GM13977 (cell line): ENCODE measurements around the gene RIMS4.
A peak's percentile ranks its signal among the peaks of the same experiment; 100 is the strongest.

Experiments used
- DNase-seq: peaks from one replicate; pipeline ENCODE4 v3.0.0; 2012; ENCODE audit warnings: low spot score
- in situ Hi-C: fragments of 300-500 bp; cut with MboI; formaldehyde crosslinking; loops from one replicate; pipeline ENCODE4 v1.12.0; 2022; ENCODE audit warnings: low sequenced_read_pairs, low pct_unique_long_range_greater_than_20kb, mixed read lengths, inconsistent platforms; ENCODE audit not compliant: unreplicated experiment
- TF ChIP-seq, protein P1 (sequence below): IDR thresholded peaks from 2 replicates; pipeline ENCODE4 v1.5.1; 2012; ENCODE audit warnings: mild to moderate bottlenecking, control low read depth; ENCODE audit not compliant: insufficient read depth; ENCODE audit errors: extremely low read depth, missing control alignments

RIMS4 gene

DNA sequence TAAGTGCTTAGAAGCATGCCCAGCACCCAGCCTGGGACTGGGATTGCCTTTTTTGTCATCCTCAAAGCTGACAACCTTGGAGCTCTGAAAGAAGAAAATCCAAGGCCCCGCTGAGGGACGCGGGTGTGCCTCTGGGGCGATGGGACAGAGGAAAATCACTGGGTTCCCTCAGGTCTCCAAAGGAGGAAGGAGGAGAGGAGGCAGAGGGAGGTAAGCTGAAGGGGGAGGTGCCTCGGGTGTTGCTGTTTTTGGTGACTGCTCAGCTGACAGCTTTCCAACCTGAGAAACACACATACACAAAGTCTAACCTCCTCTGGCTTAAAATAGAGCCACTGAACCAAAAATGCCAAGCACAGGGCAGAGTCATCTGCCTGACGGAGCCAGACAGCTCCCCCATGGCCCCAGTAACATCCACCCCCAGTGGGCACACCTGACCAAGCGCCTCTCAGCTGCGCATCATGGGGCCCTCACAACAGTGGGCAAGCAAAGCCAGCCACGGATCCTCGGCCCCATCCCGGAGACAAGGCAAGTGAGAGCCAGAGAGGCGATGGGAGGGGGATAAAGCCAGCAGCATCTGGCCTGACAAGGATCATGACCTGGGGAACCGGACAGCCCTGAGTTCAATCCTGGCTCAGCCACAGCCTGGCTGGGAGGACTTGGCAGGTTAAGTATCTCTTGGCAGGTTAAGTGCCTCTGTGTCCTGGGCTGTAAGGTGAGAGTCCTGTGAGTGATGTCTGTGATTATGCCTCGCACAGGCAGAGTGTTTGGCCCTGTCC, 67.9 kb downstream of the RIMS4 start:
- in situ Hi-C loops, result no loop called here
- no peak for DNase-seq
- TF ChIP-seq, protein P1, sequence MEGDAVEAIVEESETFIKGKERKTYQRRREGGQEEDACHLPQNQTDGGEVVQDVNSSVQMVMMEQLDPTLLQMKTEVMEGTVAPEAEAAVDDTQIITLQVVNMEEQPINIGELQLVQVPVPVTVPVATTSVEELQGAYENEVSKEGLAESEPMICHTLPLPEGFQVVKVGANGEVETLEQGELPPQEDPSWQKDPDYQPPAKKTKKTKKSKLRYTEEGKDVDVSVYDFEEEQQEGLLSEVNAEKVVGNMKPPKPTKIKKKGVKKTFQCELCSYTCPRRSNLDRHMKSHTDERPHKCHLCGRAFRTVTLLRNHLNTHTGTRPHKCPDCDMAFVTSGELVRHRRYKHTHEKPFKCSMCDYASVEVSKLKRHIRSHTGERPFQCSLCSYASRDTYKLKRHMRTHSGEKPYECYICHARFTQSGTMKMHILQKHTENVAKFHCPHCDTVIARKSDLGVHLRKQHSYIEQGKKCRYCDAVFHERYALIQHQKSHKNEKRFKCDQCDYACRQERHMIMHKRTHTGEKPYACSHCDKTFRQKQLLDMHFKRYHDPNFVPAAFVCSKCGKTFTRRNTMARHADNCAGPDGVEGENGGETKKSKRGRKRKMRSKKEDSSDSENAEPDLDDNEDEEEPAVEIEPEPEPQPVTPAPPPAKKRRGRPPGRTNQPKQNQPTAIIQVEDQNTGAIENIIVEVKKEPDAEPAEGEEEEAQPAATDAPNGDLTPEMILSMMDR, result no peak

DNA sequence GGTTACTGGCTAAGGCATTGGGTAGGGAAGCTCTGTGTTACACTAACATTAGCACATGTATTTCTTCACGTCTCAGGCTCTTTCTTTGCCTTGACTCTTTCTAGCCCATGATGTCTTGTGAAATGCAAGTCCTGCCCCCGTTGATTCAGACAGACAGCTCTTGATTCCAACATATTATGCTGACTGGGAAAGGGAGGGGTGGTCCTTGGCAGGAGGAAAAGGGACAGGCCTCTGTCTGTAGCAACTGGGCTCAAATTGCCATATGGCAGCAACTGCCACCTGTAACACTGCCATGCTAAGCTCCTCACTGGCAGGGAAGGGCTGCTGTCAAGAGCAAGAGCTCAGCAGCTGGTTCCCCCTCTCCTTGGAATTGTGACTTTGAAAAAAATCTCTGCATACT, 70.4 kb downstream of the RIMS4 start:
- in situ Hi-C loops, result loop anchor here (5.0 kb wide), 1 partner anchor 53 kb away; no protein-coding TSS in a partner anchor
- no peak for DNase-seq
- TF ChIP-seq, protein P1, result no peak

DNA sequence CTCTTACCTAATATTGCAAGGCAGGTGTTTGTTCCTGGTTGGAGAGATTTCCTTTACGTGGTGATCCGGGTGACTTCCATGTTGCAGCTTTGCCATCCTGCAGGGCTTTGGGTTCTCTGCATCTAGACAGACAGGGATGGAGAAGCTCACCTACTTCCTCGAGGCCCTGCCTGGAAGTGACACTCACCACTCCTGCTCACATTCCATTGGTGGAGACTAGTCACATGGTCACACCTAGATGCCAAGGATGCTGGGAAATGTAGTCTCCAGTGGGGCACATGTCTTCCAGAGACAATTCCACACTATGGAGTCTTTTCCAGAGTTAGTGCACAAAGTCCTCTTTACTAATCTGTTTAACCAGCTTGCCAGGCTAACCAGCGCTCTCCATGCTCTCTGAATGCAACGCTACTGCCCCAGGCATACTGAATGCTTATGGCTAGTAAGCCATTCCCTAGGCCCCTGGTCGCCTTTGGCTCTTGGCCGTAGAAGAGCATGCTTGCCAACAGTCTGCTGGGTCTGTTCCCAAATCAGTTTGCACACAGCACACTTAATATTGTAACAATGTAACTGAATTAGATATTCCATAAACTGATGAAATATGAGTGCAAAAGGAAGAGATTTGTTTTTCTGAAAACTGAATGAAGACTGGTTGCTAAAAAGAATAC, 71.4 kb downstream of the RIMS4 start:
- peak; percentile 82 for DNase-seq
- in situ Hi-C loops, result loop anchor here (5.0 kb wide), 1 partner anchor 52 kb away; no protein-coding TSS in a partner anchor
- TF ChIP-seq, protein P1, result no peak

DNA sequence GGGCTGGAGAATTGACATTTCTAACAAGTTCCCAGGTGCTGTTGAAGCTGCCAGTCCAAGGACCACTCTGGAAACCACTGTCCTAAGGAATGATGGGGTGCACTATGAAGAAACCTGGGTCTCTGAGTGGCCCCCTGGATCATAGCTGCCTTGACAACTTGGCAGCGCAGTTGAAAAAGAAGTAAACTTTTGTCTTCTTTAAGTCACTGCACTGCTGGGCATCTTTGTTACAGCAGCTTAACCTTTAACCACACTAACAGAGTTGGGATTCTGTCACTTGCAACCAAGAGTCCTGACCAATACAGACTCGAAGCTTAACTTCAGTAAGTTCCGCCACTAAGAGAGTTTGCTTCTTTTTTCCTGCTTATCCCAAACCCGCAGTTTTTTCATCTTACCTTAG, 73.2 kb downstream of the RIMS4 start:
- DNase-seq, result no peak
- in situ Hi-C loops, result loop anchor here (5.0 kb wide), 1 partner anchor 50 kb away; no protein-coding TSS in a partner anchor
- TF ChIP-seq, protein P1, result no peak

DNA sequence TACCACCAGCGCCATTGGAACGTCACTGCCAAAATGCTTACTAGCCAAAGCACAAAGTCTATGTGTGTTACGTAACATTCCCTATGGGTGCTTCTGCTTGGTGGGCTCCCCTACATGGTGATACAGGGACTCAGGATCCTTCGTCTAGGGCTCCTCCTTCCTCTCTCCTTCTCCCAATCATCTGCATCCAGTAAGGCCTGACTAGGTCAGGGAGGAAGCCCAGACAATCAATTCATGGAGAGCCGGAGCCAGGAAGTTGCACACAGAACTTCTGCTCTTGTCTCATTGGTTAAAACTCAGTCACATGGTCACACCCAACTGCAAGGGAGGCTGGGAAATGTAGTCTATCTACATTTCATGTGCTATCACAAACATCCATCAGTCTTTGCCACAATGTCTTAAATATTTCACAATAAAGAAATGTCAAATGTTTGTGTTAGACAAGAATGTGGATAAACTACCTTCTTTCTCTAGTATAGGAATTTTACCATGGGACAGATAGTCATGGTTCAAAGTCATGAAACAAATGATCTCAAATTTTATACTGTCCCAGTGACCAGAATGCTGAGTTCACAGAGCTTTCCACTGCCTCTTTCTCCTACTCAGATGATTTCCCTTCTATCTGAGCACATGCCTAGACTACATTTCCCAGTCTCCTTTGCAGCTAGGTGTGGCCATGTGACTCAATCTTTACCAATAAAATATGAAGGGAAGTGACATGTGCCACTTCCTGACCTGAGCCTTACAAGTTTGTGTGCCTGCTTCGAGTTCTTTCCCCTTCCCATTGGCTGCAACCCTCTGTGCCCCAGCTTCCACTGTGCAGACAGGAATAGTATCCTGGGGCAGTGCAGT, 74.0 kb downstream of the RIMS4 start:
- TF ChIP-seq, protein P1, result no peak
- in situ Hi-C loops, result loop anchor here (5.0 kb wide), 1 partner anchor 49 kb away; no protein-coding TSS in a partner anchor
- DNase-seq, result no peak

DNA sequence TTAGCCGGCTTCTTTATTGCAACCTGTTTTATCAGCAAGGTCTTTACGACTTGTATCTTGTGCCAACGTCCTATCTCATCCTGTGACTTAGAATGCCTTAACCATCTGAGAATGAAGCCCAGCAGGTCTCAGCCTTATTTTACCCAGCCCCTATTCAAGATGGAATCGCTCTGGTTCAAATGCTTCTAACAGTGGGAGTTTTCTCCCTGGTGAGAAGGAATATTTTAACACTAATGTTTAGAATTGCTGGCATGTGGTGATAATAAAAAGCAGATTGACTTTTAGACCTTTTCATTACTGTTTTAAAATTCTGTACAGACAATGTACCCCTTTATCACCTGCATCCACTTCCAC, 74.6 kb downstream of the RIMS4 start:
- in situ Hi-C loops, result loop anchor here (5.0 kb wide), 1 partner anchor 48 kb away; no protein-coding TSS in a partner anchor
- TF ChIP-seq, protein P1, result no peak
- DNase-seq, result no peak
